Measurements from ENCODE around the gene BMP2.

GRCh38 chr20:6770786-6771100 is 3.3 kb downstream of the BMP2 start:
- no peak for TF ChIP-seq REST (IDR thresholded peaks at IDR 0.05)
- no peak for TF ChIP-seq YY1 (IDR thresholded peaks at IDR 0.05)

Data from liver (tissue), 1 donor.